Measurements from ENCODE around the gene LBHD1. TPM values are rescaled to one million over a fixed set of nuclear protein-coding genes. Genes with fewer than 3 reads are reported as not detected.
"Not testable (repeated sequence)": the region's sequence is repeated elsewhere in the genome, so short reads cannot be mapped to it uniquely, and the experiment has no call there.

The LBHD1 gene
- total and polyA plus RNA-seq, 7 donors = 0.74 to 3.6 (median 1.8) TPM

DNA sequence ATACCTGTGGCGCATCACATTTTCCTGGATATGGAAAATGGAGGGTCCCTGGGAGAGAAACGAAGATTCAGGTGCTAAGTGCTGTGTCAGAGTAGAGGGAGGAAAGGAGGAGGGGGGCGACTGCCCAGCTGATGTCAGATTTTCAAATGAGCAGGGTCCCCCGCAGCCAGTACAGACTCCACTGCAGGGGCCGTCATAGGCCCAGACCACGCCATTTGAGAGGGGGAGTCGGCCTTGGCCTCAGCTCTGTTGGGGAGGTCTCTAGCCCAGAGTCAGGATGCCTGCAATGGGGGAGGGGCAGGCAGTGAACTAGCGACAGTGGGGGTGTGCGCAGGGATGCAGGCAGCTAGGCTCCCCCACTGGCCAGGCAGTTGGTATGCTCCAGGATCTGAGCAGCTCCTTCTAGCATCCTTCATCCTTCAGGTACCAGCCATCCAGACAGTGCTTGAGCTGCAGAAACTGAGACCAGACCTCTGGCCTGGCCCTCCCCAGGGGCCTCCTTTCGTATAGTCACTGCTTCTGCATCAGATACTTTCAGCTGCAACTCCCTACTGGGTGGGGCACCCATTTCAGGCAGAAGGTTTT, 35.3 kb upstream of the LBHD1 start, which contains the start of the genes BSCL2 and GNG3:
Gene BSCL2 (minus strand): TSS at position 148 of the 585 bp plus-strand sequence. CDS start 229 bp downstream, outside the sequence.
Gene GNG3 (plus strand): TSS at position 400 of the 585 bp plus-strand sequence. CDS start 620 bp downstream, outside the sequence.
- Histone ChIP-seq H3K4me3 (peak within 1 kb of the TSS; percentile 92), H3K4me1 (peaks cover 47% of the 10 kb centered on the region), H3K27ac (peak within 1 kb of the TSS; percentile 99), H3K36me3 (ENCODE audit: insufficient read depth in 1 of 2, low read depth in 1 of 2) (peaks cover 0 to 30% of the 10 kb centered on the region in 2 donors), H3K9me3 (no peaks in the 10 kb centered on the region), H3K27me3 (ENCODE audit: insufficient read depth in 3 of 3, low read length in 2 of 3) (no peaks in the 10 kb centered on the region)
- 76 to 92% (median 82%) methylated on average over 8 to 10 of the region's 10 CpGs for WGBS, 3 donors
- DNase-seq (no peak), ATAC-seq (no peak)
- intact Hi-C loops (cut with DNase I) = no loop called here
- TF ChIP-seq, protein P1, sequence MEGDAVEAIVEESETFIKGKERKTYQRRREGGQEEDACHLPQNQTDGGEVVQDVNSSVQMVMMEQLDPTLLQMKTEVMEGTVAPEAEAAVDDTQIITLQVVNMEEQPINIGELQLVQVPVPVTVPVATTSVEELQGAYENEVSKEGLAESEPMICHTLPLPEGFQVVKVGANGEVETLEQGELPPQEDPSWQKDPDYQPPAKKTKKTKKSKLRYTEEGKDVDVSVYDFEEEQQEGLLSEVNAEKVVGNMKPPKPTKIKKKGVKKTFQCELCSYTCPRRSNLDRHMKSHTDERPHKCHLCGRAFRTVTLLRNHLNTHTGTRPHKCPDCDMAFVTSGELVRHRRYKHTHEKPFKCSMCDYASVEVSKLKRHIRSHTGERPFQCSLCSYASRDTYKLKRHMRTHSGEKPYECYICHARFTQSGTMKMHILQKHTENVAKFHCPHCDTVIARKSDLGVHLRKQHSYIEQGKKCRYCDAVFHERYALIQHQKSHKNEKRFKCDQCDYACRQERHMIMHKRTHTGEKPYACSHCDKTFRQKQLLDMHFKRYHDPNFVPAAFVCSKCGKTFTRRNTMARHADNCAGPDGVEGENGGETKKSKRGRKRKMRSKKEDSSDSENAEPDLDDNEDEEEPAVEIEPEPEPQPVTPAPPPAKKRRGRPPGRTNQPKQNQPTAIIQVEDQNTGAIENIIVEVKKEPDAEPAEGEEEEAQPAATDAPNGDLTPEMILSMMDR (IDR thresholded peaks at IDR 0.05) = no peak

DNA sequence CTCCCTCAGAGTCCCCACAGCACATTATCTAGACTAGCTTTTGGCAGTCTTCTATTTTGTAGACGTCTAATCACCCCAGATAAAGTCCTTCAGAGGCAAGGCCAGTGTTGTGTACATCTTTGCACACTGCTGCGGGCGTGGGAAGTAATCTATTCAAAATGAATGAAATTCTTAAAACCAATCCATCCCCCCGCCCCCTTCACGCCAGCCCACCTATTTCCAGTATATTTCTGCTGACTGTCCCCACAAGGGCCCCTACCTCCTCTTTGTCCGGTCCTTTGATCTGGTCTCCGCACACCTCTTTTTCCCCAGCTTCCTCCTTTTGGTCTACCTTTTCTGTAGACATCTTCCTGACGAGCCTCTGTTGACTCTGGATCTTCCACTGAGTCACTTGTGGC, 34.8 kb upstream of the LBHD1 start:
- DNase-seq = no peak

DNA sequence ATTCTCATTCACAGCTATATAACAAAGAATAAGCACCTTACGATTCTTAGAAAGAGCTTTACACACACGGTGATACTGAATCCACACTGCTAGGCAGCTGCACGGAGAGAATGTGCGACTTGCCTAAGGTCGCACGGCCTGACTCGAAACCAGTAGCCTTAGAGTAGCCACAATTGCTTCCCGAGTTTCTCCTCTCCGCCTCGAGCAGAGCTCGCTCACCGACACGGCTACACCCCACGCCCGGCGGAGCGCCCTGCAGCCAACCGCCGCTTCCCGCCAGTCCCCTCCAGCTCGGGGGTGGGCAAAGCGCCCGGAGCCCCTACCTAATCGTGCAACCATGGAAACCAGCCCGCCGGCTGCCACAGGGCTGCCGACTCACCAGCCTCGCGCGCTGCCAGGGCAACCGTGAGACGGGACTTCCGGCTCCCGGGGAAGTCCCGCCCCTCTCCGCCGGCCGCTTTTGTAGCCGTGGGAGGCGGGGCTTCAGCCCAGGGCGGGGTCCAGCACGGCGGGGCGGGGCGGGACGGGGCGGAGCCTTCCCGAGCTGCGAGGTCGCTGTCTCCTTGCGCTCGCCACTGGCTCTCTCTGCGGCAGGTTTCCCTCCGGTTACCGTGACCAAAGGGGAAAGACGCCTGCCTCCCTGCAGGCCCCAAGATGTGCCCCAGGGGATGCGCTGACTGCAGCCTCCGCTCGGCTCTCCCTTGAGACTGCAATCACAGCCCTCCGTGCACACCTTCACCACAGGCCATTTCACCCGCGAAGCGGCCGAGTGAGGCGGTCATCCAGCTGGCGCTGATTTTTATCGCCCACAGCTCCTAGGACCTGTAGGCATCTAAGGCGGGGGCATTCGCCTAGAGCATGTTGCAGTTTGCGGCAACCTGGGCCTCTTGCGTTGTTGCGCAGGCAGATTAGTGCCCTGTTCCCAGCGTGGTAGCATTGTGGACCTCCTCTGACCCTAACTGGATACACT, 34.1 kb upstream of the LBHD1 start:
- intact Hi-C loops (cut with DNase I) = no loop called here
- Histone ChIP-seq H3K27ac (peak overlapping the region; percentile 83), H3K4me3 (peak overlapping the region; percentile 85), H3K27me3 (ENCODE audit: insufficient read depth in 3 of 3, low read length in 2 of 3) (no peaks in the 10 kb centered on the region), H3K4me1 (peaks cover 47% of the 10 kb centered on the region), H3K36me3 (ENCODE audit: insufficient read depth in 1 of 2, low read depth in 1 of 2) (peaks cover 0 to 30% of the 10 kb centered on the region in 2 donors), H3K9me3 (no peaks in the 10 kb centered on the region)
- 3 to 6% (median 5%) methylated on average over 41 to 73 of the region's 73 CpGs for WGBS, 3 donors
- DNase-seq (peak; percentile 96 to 98), ATAC-seq (peak; percentile 85 to 90 (median 88))
- TF ChIP-seq, protein P1 (IDR thresholded peaks at IDR 0.05) = no peak

More for the DNA sequence above, 34.8 kb upstream of the LBHD1 start:
- Histone ChIP-seq H3K27me3 (ENCODE audit: insufficient read depth in 3 of 3, low read length in 2 of 3) (no peaks in the 10 kb centered on the region), H3K36me3 (ENCODE audit: insufficient read depth in 1 of 2, low read depth in 1 of 2) (peaks cover 0 to 30% of the 10 kb centered on the region in 2 donors), H3K4me3 (peak overlapping the region; percentile 85), H3K27ac (peak overlapping the region; percentile 83), H3K9me3 (no peaks in the 10 kb centered on the region), H3K4me1 (peaks cover 47% of the 10 kb centered on the region)
- no peak for ATAC-seq
- TF ChIP-seq, protein P1 (IDR thresholded peaks at IDR 0.05) = no peak
- WGBS, 3 donors = 75 to 86% (median 80%) methylated on average over 8 of the region's 8 CpGs
- intact Hi-C loops (cut with DNase I) = no loop called here

DNA sequence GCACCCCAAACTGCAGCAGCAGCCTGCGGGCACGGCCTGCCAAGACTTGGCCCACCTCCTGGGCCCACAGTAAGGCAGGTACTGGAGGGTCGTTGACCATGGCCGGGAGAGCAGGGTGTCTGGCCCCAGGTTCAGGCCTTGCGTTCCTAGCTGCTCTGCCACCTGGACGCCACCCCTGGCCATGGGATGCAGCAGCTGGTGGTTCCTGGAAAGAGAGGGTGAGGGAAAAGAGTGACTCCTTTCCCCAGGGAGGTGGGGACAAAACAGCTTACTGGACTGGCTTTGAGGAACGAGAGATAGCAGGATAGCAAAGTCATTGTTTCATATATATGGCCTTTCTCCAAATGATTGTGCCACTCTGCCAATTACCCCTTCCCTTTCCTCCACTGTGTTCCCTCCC, 33.3 kb upstream of the LBHD1 start:
- intact Hi-C loops (cut with DNase I) = no loop called here
- peaks cover 44% of the 10 kb centered on the region for H3K4me1 ChIP-seq
- no peaks in the 10 kb centered on the region for H3K27me3 ChIP-seq (ENCODE audit: insufficient read depth in 3 of 3, low read length in 2 of 3)
- H3K36me3 ChIP-seq (ENCODE audit: insufficient read depth in 1 of 2, low read depth in 1 of 2) = peaks cover 0 to 30% of the 10 kb centered on the region in 2 donors
- peak overlapping the region; percentile 85 for H3K4me3 ChIP-seq
- 26 to 39% (median 33%) methylated on average over 7 of the region's 7 CpGs for WGBS, 3 donors
- ATAC-seq = no peak
- DNase-seq = no peak
- TF ChIP-seq, protein P1 (IDR thresholded peaks at IDR 0.05) = no peak
- H3K27ac ChIP-seq = peak overlapping the region; percentile 83
- no peaks in the 10 kb centered on the region for H3K9me3 ChIP-seq

DNA sequence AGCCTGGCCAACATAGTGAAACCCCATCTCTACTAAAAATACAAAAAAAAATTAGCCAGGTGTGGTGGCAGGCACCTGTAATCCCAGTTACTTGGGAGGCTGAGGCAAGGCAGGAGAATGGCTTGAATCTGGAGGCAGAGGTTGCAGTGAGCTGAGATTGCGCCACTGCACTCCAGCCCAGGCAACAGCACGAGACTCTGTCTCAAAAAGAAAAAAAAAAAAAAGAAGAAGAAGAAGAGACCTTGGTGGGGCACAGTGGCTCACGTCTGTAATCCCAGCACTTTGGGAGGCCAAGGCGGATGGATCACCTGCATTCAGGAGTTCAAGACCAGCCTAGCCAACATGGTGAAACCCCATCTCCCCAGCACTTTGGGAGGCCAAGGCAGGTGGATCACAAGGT, 31.9 kb upstream of the LBHD1 start:
- peaks cover 0 to 32% of the 10 kb centered on the region in 2 donors for H3K36me3 ChIP-seq (ENCODE audit: insufficient read depth in 1 of 2, low read depth in 1 of 2)
- DNase-seq; intact Hi-C loops (cut with DNase I); H3K4me3 ChIP-seq; H3K9me3 ChIP-seq; H3K27me3 ChIP-seq (ENCODE audit: insufficient read depth in 3 of 3, low read length in 2 of 3); ATAC-seq; H3K27ac ChIP-seq: not testable (repeated sequence)
- peaks cover 38% of the 10 kb centered on the region for H3K4me1 ChIP-seq
- 82 to 94% (median 93%) methylated on average over 4 of the region's 4 CpGs for WGBS, 3 donors

Measured in psoas muscle (tissue), 8 donors.